ENCODE results near the gene SH3D21. TPM values are rescaled to one million over a fixed set of nuclear protein-coding genes. Genes with fewer than 3 reads are reported as not detected.

Gene SH3D21
- total and polyA plus RNA-seq, 2 of the 8 experiments (the other 6 are each of a cell fraction or from before 2014, with no cell fraction given), result 3.4 to 8.6 TPM

GRCh38 chr1:36304521-36304920 lies 1.6 kb upstream of the SH3D21 start:
- Histone ChIP-seq H3K4me1 (replicated peaks in 1 of 4; ENCODE audit: control insufficient read depth in 3 of 4, insufficient read depth in 4 of 4, low read length in 3 of 4) (peaks cover 0 to 9% (median 6%) of the 10 kb centered on the region in 4 experiments; a peak in 6 of 7 replicates), H4K20me1 (replicated peaks in 1 of 2; ENCODE audit: control insufficient read depth in 1 of 2, insufficient read depth in 2 of 2, low read length in 2 of 2) (peaks cover 0 to 10% of the 10 kb centered on the region in 2 experiments), H3K4me2 (ENCODE audit: insufficient read depth in 1 of 2, low read depth in 2 of 2, low read length in 2 of 2) (no peak overlapping the region), H2AFZ (ENCODE audit: low read length) (no peak overlapping the region), H3K27me3 (replicated peaks in 1 of 4; ENCODE audit: control insufficient read depth in 3 of 4, extremely low read depth in 1 of 4, insufficient read depth in 3 of 4, low read length in 3 of 4) (no peaks in the 10 kb centered on the region), H2BK120ac (replicated peaks; ENCODE audit: low read depth, low read length) (no peak overlapping the region), H2AK5ac (ENCODE audit: low read depth, low read length) (no peak overlapping the region), H3K14ac (ENCODE audit: insufficient read length) (no peak overlapping the region), H3K36me3 (ENCODE audit: control insufficient read depth in 2 of 4, insufficient read depth in 4 of 4, low read length in 3 of 4) (peaks cover 19 to 43% (median 35%) of the 10 kb centered on the region in 4 experiments), H2BK15ac (ENCODE audit: low read length) (no peak overlapping the region), H3K9ac (replicated peaks in 1 of 4; ENCODE audit: extremely low read depth in 1 of 4, low read depth in 3 of 4, low read length in 3 of 4) (no peak overlapping the region), H3K56ac (replicated peaks; ENCODE audit: insufficient read length, low read depth, low read length) (no peak overlapping the region), H3K4me3 (ENCODE audit: extremely low read depth in 1 of 4, insufficient read depth in 2 of 4, low read depth in 3 of 4, low read length in 4 of 4) (no peak overlapping the region), H3K4ac (replicated peaks; ENCODE audit: insufficient read length, low read depth, low read length) (no peak overlapping the region), H4K5ac (ENCODE audit: insufficient read length, low read depth, low read length) (no peak overlapping the region), H3K79me1 (ENCODE audit: low read depth, low read length) (no peaks in the 10 kb centered on the region; the same call in 1 of the 2 replicates), H3K79me2 (ENCODE audit: control insufficient read depth in 1 of 2, insufficient read depth in 2 of 2, low read length in 2 of 2) (no peaks in the 10 kb centered on the region), H2BK20ac (ENCODE audit: low read length) (no peak overlapping the region), H3K18ac (ENCODE audit: extremely low read depth, low read length) (no peak overlapping the region), H2BK12ac (ENCODE audit: low read depth, low read length) (no peak overlapping the region), H4K8ac (ENCODE audit: extremely low read depth, insufficient read depth, low read length) (no peak overlapping the region; the same call in 1 of the 2 replicates), H3K23ac (ENCODE audit: insufficient read length) (no peak overlapping the region), H3K23me2 (ENCODE audit: low read depth, low read length) (peaks cover 6% of the 10 kb centered on the region), H3K27ac (ENCODE audit: low read depth, low read length) (no peak overlapping the region), H3K9me3 (ENCODE audit: insufficient read depth in 2 of 2, low read depth in 1 of 2, low read length in 1 of 2) (no peaks in the 10 kb centered on the region), H2BK5ac (ENCODE audit: low read depth, low read length) (no peak overlapping the region), H4K91ac (replicated peaks; ENCODE audit: insufficient read length, low read length) (no peak overlapping the region)
- FAIRE-seq (no peak), DNase-seq (ENCODE audit: low read depth in 1 of 2, low spot score in 2 of 2) (no peak)
- WGBS, 2 experiments (ENCODE audit: extremely low coverage in 1 of 2, insufficient coverage in 1 of 2, insufficient read length in 1 of 2, insufficient replicate concordance in 2 of 2, low coverage in 1 of 2, low lambda C conversion rate in 2 of 2, missing lambda C conversion rate in 1 of 2), result 94% methylated on average over 7 of the region's 7 CpGs; no CpG with 5 or more reads in 1 of the 2 experiments
- POLR2A ChIA-PET (ENCODE audit: partially characterized antibody), result interaction anchor here (0.6 to 4.2 kb wide), 3 partner anchors 11 to 149 kb away, joined by 3 to 21 read pairs (median 5); partner anchors contain the start of gene MAP7D1
- CTCF ChIA-PET (ENCODE audit: partially characterized antibody), result interaction anchor here (1.0 to 7.0 kb wide), 3 partner anchors 64 to 79 kb away, joined by 3 to 30 read pairs (median 4); no protein-coding TSS in a partner anchor
- TF ChIP-seq JUND (IDR thresholded peaks at IDR 0.05; ENCODE audit: low read length) (no peak), BACH1 (IDR thresholded peaks at IDR 0.05; ENCODE audit: low read length) (no peak), SUZ12 (IDR thresholded peaks at IDR 0.05; ENCODE audit: low read length) (no peak), KDM4A (IDR thresholded peaks at IDR 0.05; ENCODE audit: low read depth, low read length, severe bottlenecking) (no peak), CEBPB (IDR thresholded peaks at IDR 0.05; ENCODE audit: low read depth, low read length) (no peak), TAF1 (IDR thresholded peaks at IDR 0.05; ENCODE audit: low read depth, low read length) (no peak)
